ENCODE measurements around the gene LGALS1.
"Not testable (repeated sequence)": the region's sequence is repeated elsewhere in the genome, so short reads cannot be mapped to it uniquely, and the experiment has no call there.

The LGALS1 gene

GRCh38 chr22:37686002-37686982 is 10.9 kb downstream of the LGALS1 start, which contains the start of gene NOL12:
TSS of gene NOL12 (plus strand) at chr22:37686343. CDS start at chr22:37686393, 50 bp downstream.
- peak; percentile 29 to 66 (median 58) for DNase-seq (ENCODE audit: low read depth in 4 of 4, low spot score in 1 of 4)

GRCh38 chr22:37690407-37690806 is 15.0 kb downstream of the LGALS1 start:
- no peak for DNase-seq (ENCODE audit: low read depth in 4 of 4, low spot score in 1 of 4)

GRCh38 chr22:37690901-37691504 is 15.6 kb downstream of the LGALS1 start:
- no peak for DNase-seq (ENCODE audit: low read depth in 4 of 4, low spot score in 1 of 4)

- no peak for DNase-seq (ENCODE audit: low read depth in 4 of 4, low spot score in 1 of 4)
Observed at GRCh38 chr22:37692627-37693285, 17.3 kb downstream of the LGALS1 start.

DNA sequence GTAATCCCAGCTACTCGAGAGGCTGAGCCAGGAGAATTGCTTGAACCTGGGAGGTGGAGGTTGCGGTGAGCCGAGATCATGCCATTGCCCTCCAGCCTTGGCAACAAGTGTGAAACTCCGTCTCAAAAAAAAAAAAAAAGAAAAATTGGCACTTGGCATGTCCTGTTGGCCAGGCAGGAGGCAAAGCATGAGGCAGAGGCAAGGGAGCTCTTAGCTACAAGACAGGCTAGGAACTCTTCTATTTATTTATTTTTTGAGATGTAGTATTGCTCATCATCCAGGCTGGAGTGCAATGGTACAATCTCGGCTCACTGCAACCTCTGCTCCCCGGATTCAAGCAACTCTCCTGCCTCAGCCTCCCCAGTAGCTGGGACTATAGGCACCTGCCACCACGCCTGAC is 18.7 kb downstream of the LGALS1 start:
- not testable (repeated sequence) for DNase-seq (ENCODE audit: low read depth in 4 of 4, low spot score in 1 of 4)

DNA sequence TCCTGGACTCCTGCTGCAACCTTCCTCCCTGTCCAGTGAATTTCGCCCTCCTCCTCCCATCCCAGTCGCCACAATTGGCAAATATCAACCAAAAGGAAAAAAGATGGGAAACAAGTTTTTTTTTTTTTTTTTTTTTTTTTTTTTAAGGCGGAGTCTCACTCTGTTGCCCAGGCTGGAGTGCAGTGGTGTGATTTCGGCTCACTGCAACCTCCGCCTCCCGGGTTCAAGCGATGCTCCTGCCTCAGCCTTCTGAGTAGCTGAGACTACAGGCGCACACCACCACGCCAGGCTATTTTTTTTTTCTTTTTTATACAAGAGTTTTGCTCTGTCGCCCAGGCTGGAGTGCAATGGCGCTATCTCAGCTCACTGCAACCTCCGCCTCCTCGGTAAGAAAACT is 20.8 kb downstream of the LGALS1 start:
- not testable (repeated sequence) for DNase-seq (ENCODE audit: low read depth in 4 of 4, low spot score in 1 of 4)

GRCh38 chr22:37696657-37697537 is 21.5 kb downstream of the LGALS1 start, which contains the start of gene TRIOBP:
TSS of gene TRIOBP (plus strand) at chr22:37697048. CDS start at chr22:37701366, 4,318 bp downstream.
- peak; percentile 57 to 90 (median 72) for DNase-seq (ENCODE audit: low read depth in 4 of 4, low spot score in 1 of 4)

DNA sequence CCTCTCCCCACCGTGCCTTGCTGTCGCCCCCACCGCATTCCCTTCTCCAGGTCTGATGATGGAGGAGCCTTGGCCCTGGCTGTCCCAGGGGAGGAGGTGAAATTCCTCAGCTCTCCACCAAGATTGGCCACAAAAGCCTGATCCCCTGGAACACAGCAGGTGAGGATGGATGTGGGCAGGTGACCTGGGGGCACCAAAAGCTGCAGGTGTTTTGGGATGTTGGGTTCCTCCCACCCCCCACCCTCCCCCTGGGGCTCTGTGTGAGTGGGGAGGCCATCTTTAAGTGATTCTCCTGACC is 22.1 kb downstream of the LGALS1 start:
- DNase-seq (ENCODE audit: low read depth in 4 of 4, low spot score in 1 of 4) = no peak

- no peak for DNase-seq (ENCODE audit: low read depth in 4 of 4, low spot score in 1 of 4)
Observed at GRCh38 chr22:37701141-37701786, 25.8 kb downstream of the LGALS1 start.

GRCh38 chr22:37703906-37704305 is 28.5 kb downstream of the LGALS1 start:
- DNase-seq (ENCODE audit: low read depth in 4 of 4, low spot score in 1 of 4) = no peak

DNA sequence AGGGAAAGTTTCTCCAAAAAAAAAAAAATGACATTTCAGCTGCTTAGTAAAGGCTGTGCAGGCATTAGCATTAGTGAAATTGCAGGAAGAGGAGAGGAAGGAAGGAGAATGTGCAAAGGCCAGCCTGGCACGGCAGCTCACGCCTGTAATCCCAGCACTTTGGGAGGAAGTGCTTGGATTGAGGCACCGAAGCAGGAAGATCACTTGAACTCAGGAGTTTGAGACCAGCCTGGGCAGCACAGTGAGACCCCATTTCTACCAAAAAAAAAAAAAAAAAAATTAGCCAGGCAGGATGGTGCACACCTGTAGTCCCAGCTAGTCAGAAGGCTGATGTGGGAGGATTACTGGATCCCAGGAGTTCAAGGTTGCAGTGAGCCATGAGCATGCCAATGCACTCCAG is 29.2 kb downstream of the LGALS1 start:
- no peak for DNase-seq (ENCODE audit: low read depth in 4 of 4, low spot score in 1 of 4)

- DNase-seq (ENCODE audit: low read depth in 4 of 4, low spot score in 1 of 4) = no peak
Observed at GRCh38 chr22:37705205-37705604, 29.8 kb downstream of the LGALS1 start.

DNA sequence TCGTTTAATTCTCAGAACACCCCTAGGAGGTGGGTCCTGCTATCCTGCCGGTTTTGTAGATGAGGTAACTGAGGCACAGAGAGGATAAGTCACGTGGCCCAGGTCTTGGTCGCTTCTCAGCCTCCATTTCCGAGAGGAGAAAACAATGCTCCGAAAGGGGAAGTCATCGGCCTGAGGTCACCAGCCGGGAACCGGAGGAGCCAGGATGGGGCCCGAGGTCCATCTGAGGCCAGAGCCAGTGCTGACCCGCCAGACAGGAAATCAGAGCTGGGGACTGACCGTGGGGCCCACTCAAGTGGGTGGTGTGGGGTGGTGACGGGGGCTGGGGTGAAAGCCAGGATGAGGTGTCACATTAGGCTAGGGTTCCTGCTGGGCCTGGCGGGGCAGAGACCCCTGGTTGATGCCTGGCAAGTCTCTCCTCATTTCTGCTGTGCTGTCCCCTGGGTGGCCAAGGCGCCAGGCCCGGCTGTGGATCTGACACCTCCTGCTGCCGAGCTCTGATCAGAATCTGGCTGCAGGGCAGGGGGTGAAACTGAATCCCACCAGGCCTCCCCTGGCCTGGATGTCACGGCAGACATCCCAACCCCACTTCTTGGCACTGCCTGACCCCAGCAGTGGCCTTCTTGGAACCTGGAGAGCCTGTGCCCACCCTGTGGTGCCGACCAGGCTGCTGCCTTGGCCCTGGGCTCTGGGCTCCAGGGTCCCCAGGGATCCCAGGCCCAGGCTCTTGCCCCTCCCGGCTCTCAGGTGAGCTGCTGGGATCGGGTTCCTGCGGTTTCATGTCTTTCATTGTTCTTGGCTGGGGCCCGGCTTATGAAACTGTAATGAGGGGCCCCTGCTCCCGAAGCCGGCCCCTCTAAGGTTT is 33.4 kb downstream of the LGALS1 start:
- DNase-seq (ENCODE audit: low read depth in 4 of 4, low spot score in 1 of 4) = no peak

DNA sequence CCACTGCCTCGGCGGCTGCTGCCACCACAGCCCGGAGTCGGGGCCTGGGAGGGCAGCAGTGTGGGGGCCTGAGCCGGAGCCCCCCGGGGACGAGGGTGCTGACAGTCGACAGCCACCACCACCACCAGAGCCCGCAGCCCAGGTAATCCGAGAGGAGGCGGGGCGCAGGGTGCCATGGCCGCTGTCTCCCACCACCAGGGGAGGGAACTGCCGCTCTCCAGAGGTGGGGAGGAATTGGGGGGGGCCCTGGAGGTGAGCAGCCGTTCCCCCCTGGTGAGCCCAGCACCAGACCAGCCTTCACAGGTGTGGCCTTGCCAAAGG is 34.0 kb downstream of the LGALS1 start:
- DNase-seq (ENCODE audit: low read depth in 4 of 4, low spot score in 1 of 4) = no peak

DNA sequence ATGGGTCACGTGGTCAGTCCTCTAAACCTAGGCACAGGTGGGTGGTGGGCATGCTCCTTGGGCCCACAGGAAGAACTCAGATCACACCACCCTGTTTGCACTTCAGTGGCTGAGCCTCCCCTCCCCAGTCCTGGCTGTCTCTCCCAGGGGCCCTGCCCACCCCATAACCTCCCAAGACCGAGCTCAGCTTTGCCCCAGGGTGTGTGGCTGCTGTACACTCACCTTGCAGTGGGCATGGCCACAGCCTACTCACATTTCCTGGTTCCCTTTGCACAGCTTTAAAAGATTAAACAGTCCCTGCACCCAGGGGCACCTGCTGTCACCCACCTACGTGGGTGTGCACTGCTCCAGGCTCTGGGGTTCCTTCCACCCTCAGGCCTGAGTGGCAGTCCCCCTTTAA is 35.2 kb downstream of the LGALS1 start:
- no peak for DNase-seq (ENCODE audit: low read depth in 4 of 4, low spot score in 1 of 4)

- DNase-seq (ENCODE audit: low read depth in 4 of 4, low spot score in 1 of 4) = no peak
Observed at GRCh38 chr22:37711490-37711889, 36.1 kb downstream of the LGALS1 start.

- DNase-seq (ENCODE audit: low read depth in 4 of 4, low spot score in 1 of 4) = no peak
Observed at GRCh38 chr22:37713761-37714160, 38.3 kb downstream of the LGALS1 start.

GRCh38 chr22:37714634-37715033 is 39.2 kb downstream of the LGALS1 start:
- DNase-seq (ENCODE audit: low read depth in 4 of 4, low spot score in 1 of 4) = no peak

DNA sequence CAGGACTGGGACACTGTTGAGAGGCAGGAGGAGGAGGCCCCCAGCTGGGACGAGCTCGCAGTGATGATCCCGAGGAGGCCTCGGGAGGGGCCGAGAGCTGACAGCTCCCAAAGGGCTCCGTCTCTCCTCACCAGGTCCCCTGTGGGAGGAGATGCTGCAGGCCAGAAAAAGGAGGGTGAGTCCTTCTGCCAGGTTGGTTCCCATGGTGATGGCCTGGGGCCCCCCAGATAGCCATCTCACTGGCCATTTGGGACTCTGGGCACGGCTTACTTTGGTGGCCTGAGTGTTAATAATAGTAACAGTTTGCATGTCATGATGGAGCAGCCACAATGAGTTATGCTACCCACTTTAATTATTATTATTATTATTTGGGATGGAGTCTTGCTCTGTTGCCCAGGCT is 40.3 kb downstream of the LGALS1 start:
- DNase-seq (ENCODE audit: low read depth in 4 of 4, low spot score in 1 of 4) = no peak

GRCh38 chr22:37716708-37717107 is 41.3 kb downstream of the LGALS1 start:
- DNase-seq (ENCODE audit: low read depth in 4 of 4, low spot score in 1 of 4) = no peak
